Measurements from ENCODE around the gene AAK1. TPM values are rescaled to one million over a fixed set of nuclear protein-coding genes. Genes with fewer than 3 reads are reported as not detected.

Gene AAK1
- total RNA-seq, 1 experiment from 2014 or later = 30.6 TPM

- no CpG with 5 or more reads among the region's 1 CpG for WGBS (ENCODE audit: extremely low coverage, insufficient read length, low lambda C conversion rate)
- no peak for TF ChIP-seq CTCF (conservative IDR thresholded peaks at IDR 0.05)
- Histone ChIP-seq H3K23me2 (ENCODE audit: insufficient read length, low read depth, low read length, poor library complexity, severe bottlenecking) (no peaks in the 10 kb centered on the region), H3K79me2 (ENCODE audit: insufficient read depth, low read length) (no peaks in the 10 kb centered on the region), H2BK120ac (ENCODE audit: low read depth, low read length, poor library complexity, severe bottlenecking) (no peak overlapping the region), H2BK5ac (ENCODE audit: insufficient read length, low read length) (no peak overlapping the region), H3K9ac (ENCODE audit: extremely low read depth, insufficient read length, low read length) (no peak overlapping the region), H3K27ac (ENCODE audit: insufficient read length, low read depth, low read length) (no peak overlapping the region), H2AK5ac (ENCODE audit: insufficient read length, low read length) (no peak overlapping the region), H3K23ac (ENCODE audit: insufficient read length, low read depth, low read length) (no peak overlapping the region), H4K8ac (replicated peaks; ENCODE audit: insufficient read length, low read depth, low read length) (no peak overlapping the region), H3K79me1 (ENCODE audit: insufficient read depth, low read depth, low read length, poor library complexity, severe bottlenecking) (no peaks in the 10 kb centered on the region), H3K9me3 (ENCODE audit: control insufficient read depth, low read depth, low read length) (no peaks in the 10 kb centered on the region), H4K5ac (ENCODE audit: insufficient read length, low read depth, low read length) (no peak overlapping the region), H2BK12ac (ENCODE audit: insufficient read length, low read depth, low read length) (no peak overlapping the region), H4K20me1 (ENCODE audit: control insufficient read depth, insufficient read depth, insufficient read length) (no peaks in the 10 kb centered on the region), H3T11ph (ENCODE audit: low read length) (no peak overlapping the region), H3K14ac (ENCODE audit: insufficient read depth, low read length) (no peak overlapping the region), H3K4me1 (ENCODE audit: insufficient read depth, low read length) (no peaks in the 10 kb centered on the region), H3K18ac (ENCODE audit: insufficient read length, low read depth, low read length) (no peak overlapping the region), H3K4me2 (ENCODE audit: insufficient read depth, insufficient read length, low read length) (no peak overlapping the region), H2BK15ac (ENCODE audit: low read depth, low read length) (no peak overlapping the region), H3K56ac (ENCODE audit: insufficient read length, low read depth, low read length) (no peak overlapping the region), H2BK20ac (ENCODE audit: low read depth, low read length, poor library complexity, severe bottlenecking) (no peak overlapping the region), H3K27me3 (ENCODE audit: insufficient read depth, low read length) (no peaks in the 10 kb centered on the region), H3K4ac (ENCODE audit: low read depth, low read length) (no peak overlapping the region), H2AFZ (ENCODE audit: low read length) (no peak overlapping the region), H4K91ac (ENCODE audit: insufficient read length, low read depth, low read length) (no peak overlapping the region)
- Mint-ChIP-seq H3K4me1 (peaks cover 8 to 10% of the 10 kb centered on the region in 2 experiments), H3K27me3 (ENCODE audit: low read depth) (no peaks in the 10 kb centered on the region), H3K27ac (no peak overlapping the region), H3K36me3 (ENCODE audit: insufficient read depth in 1 of 3, low read depth in 3 of 3) (no peaks in the 10 kb centered on the region; a peak in 1 of 7 replicates), H3K4me3 (no peak overlapping the region), H3K9me3 (no peaks in the 10 kb centered on the region)
- DNase-seq = no peak
Observed at GRCh38 chr2:69481421-69481820, 162.1 kb downstream of the AAK1 start.
